Stimulated activated CD8-positive, alpha-beta memory T cell treated with anti-CD3 and anti-CD28 coated beads, Interleukin-12 subunit alpha, Interleukin-12 subunit beta, amount 100 ng/mL, for 24 hours (primary cell): Measurements from ENCODE around the gene C13orf42.

Experiments used
- DNase-seq: peaks from one replicate; pipeline ENCODE4 v3.0.0-alpha.2; 2020; ENCODE audit errors: extremely low read depth

Gene C13orf42

DNA sequence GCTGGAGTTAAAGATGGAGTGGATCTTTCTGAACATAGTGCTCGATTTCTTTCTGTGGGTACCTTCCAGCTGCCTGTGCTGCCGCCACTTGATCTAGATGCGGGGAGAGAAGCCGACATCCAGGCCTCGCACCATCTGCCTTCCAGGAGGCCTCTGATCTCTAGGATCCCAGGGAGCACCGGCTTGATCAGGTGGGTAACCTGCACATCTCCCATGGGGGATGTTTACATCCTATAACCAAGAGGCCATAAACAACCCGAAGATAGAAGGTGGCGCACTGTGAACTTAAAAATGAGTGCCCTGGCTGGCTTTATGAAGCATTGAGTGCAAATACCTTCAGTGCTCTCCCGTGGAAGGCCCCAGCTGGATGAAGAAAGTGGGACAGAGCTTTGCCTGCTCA is at the start of gene C13orf42:
Gene C13orf42 (minus strand): TSS at position 101 of the 400 bp plus-strand sequence. CDS start 65 bp downstream, at position 36.
- DNase-seq = no peak

DNA sequence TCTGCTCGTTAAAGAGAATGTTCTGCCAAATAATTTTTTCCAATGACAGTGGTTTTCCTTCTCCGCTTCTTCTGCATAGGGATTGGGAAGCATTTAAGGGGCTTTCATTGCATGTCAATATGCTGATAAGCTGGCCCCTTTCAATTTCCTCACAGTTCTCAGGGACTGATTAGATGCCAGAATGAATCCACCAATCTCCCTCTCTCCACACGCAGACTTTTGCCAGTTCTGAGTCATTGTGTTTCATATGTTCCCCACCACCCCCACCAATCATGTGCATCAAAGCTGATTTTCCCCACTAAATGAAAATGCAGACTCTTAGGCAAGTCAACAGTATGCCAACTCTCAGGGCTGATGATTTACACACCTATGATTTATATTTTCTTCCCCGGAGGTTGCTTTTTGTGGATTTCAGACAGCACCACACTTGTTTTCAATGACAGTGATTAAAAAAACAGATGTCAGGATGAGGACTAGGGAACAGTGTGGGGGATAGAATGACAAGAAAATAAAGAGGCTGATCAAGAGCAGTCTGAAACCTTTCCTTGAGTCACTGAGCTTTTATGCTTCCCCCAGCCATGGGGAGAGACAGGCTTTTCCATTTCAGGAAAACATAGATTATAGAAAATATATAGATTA is 47.9 kb upstream of the C13orf42 start:
- no peak for DNase-seq

DNA sequence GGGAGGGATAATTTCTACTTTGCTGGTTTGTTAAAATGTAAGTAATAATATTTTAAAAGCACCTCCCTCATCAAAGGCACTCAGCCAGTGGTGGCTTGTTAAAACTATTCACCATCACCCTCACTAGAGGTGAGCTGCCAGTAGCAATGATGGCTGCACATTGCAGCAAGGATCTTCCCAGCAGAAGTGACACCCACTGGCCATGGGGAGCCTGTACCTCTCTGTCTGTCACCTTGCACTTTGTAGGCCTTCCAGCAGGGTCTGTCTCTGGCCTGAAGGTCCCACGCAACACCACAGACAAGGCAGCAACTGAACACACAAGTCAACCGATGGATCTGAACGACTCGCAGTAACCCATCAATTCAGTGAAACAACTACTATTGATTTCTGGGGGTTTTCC is 47.3 kb upstream of the C13orf42 start:
- DNase-seq = no peak

DNA sequence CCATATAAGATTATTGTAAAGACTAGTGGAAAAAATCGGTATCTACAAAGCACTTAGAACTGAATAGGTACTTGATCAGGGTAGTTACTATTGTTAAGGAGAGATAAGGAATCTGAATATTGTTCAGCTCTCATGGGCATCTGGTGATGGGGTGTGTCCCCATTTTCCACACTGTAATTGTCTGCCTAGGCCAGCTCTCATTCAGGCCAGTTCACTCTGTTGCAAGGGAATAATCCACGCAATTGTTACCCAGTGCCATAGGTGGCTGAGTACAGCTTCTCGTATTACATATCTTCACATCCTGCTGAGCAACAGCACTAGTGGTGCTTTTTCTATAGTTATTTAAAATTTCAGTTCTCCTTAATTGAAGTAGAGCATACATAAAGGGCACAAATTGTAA is 45.6 kb upstream of the C13orf42 start:
- no peak for DNase-seq

DNA sequence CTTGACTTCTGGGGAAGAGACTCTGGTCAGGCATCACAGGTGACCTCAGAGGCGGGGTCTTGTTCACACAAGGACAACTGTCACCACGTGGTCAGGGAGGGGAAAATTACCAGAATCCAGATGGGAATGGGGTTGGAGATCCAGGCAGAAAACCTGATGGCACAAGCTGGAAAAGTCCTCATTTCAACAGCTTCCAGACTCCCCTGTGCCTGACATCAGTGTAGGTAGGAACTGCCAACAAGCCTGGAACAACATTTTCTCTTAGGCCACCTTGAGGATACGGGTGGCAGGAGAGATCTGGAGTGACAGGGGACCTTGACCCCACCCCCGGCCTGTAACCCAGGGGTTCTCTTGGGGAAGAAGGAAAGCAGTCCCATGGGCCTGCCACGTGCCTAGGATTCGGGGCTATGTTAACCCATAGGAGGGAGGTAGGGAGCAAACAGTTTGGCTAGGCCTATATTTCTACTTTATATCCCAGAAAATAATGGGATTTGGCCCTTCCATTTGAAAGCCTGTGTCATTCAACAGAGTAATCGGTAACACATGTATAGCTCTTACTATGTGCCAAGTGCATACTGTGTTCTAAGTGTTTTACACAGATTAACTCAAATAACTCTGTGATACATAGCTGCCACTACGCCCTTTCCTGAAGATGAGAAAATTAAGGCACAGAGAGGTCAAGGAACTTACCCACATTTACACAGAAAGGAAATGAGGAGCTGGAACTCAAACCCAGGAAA is 44.9 kb upstream of the C13orf42 start:
- no peak for DNase-seq

DNA sequence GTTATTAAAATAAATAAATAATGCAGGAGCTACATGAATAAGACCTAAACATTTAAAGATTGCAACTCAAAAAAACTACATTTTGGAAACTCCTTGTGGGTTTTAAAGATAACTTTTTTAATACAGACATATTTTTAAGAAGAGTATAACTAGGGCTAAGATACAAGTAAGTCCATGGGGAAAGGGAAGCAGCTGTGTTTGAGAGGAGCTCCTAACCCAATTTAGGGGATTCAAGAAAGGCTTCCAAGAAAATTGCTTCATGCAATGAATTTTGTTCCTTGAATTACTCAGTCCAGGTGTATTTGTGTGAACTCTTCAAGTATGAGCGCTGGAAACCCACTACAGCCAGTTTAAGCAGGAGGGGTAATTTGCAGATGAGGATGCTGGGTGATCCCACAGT is 44.1 kb upstream of the C13orf42 start:
- no peak for DNase-seq

DNA sequence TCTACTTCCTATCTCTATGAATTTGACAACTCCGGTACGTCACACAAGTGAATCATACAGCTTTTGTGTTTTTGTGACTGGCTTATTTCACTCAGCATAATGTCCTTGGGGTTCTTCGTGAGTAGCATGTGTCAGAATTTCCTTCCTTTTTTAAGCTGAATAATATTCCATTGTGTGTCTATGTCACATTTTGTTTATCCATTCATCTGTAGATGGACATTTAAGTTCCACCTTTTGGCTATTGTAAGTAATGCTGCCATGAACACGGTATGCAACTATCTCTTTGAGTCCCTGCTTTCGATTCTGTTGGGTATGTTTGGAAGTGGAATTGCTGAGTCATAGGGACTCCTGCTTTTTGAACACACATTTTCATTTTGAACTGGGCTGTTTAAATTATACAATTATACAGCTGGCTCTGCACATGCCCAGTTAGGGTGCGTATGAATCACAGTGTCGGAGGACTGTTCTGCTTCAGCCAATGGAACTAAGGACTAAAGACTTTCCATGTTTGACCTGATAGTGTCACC is 43.0 kb upstream of the C13orf42 start:
- DNase-seq = no peak

DNA sequence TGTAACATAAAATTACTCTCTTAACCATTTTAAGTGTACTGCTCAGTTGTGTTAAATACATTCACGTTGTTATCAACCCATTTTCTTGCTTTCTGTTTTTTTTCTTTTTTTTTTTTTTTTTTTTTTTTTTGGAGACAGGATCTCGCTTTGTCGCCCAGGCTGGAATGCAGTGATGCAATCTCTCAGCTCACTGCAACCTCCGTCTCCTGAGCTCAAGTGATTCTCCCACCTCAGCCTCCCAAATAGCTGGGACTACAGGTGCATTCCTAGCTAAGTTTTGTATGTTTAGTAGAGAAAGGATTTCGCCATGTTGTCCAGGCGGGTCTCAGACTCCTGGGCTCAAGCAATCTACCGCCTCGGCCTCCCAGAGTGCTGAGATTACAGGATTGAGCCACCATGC is 42.5 kb upstream of the C13orf42 start:
- no peak for DNase-seq

DNA sequence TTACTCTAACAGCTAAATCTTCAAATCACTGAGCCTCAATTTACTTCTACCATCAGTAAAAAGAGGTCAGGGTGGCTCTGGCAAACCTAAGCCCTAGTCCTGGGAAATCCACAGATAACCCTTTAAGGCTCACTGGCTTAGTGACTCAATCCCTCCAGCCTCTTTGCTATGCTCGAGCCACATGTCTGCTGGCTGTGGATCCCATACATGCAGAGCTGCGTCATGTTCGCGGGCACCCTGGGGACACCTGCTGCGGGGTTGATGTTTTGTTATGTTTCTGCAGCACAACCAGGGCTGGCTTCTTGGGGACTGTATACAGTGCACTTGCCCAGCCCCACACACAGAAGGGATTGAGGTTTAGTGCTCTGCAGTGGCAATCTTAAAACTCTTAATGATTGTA is 41.6 kb upstream of the C13orf42 start:
- no peak for DNase-seq

DNA sequence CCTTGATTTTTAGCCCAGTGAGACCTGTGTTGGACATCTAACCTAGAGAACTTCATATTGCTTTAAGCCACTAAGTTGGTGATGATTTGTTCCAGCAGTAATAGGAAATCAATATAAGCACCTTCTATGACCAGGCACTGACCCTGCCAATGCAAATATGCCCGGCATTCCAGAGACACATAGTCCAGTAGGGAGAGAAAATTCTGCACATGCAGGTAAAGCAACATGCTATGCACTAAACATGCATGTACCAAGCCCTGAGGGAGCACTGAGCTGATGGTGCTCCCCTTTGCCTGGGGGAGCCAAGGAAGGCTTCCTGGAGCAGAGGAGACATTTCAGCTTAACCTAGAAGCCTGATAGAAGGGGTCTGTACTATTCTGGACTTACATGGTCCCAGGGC is 40.4 kb upstream of the C13orf42 start:
- no peak for DNase-seq

DNA sequence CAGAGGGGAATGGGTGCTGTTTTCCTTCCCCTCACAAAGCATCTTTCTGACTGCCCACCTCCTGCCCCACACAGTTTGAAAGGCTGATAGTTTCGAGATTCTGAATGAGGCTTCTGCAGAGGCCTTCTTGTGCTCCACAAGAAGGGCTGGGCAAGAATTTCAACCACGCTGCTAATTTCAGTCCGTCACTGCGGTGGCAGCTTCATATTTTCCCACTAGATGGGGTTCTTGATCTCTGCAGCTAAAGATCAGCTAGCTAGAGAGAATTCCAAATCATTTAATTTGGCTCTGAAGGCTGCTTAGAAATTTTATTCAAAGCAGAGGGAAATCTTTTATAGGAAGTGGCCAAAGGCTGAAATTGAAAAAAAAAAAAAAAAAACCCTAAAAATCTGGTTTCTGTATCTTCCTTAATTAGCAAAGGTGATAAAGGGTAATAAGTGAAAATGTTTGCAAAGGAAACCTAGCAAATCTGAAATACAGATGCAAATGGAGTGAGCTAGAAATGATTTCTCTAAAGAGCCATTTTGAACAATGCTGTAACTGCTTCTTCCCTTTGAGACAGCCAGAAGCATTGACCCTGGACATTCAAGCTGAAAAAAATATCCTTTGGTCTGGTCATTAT is 38.0 kb upstream of the C13orf42 start:
- no peak for DNase-seq

DNA sequence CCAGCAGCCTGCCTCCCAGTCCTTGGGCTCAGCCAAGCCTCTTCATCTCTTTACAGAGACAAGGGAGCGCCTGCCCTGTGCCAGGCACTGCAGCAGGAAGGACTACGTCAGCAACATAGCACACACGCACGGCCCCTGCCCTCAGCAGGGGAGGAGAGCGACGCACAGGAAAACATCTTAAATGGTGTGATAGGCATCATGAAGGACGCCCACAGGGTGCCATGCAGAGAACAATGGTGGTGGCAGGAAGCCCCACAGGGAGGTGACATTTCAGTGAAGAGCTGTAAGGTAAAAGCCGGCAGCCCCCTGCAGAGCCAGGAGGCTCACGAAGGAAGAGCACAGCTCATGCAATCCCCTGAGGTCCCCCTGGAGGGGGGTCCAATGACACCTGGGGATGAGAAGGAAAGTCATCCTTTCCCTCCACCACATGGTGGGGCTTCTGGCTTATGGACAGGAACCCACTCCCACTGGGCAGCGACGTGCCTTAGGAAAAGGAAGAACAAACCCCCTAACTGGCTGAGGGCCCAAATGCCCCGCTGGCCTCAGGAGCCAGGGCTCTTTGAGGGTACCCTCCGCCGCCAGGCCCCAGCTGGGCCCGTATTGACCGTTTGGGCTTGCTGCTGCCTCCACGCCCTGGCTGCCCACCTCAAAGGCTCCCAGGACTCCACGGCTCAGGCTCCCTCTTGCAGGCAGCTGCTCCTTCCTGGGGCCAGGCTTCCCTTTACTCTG is 37.3 kb upstream of the C13orf42 start:
- DNase-seq = no peak

DNA sequence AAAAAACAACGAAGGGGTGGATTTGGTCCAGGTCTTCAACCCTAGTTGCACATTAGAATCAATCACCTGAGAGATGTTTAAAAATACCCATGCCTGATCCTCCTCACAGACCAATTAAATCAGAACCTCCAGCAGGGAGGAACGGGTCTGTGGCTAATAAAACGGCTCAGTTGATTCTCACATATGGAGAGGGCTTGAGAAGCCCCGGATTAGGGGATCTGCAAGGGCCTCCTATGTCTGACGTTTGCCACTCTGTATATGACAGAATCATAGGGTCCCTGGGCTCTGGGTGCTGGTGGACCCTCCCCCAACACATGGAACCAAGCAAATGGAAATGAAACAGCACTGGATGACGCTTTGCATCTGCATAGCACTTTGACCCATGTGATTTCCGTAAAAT is 36.7 kb upstream of the C13orf42 start:
- DNase-seq = no peak

DNA sequence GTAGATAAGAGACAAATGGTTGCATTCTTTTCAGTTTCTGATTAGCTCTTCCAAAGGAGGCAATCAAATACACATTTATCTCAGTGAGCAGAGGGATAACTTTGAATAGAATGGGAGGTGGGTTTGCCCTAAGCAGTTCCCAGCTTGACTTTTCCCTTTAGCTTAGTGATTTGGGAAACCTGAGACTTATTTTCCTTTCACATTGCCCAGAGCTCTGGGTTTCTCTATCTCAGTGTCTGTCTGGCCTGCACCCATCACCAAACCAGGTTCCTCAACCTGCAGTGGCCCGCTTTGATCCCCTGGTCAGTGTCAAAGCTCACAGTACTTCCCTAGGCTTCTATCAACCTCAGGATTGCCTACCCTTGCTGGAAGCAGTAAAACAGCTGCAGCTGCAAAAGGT is 35.6 kb upstream of the C13orf42 start:
- DNase-seq = no peak

DNA sequence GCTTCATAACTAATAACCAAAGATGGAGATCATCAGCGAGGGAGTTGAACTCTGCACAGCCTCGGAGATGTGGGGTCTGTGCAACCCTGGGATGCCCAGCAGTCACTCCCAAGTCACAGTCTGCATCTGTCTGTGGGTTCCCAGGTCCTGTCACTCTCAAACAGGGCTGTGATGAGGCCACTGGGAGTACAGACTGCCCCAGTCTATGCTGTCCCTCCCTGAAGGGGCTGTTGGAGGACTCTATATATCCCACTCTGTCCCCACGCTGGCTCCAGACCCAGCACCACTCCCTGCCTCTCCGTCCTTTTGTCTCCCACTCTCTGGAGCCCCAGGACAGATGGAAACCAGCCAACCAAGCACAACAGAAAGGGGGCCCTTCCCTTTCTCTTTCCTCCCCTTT is 26.2 kb upstream of the C13orf42 start:
- no peak for DNase-seq

DNA sequence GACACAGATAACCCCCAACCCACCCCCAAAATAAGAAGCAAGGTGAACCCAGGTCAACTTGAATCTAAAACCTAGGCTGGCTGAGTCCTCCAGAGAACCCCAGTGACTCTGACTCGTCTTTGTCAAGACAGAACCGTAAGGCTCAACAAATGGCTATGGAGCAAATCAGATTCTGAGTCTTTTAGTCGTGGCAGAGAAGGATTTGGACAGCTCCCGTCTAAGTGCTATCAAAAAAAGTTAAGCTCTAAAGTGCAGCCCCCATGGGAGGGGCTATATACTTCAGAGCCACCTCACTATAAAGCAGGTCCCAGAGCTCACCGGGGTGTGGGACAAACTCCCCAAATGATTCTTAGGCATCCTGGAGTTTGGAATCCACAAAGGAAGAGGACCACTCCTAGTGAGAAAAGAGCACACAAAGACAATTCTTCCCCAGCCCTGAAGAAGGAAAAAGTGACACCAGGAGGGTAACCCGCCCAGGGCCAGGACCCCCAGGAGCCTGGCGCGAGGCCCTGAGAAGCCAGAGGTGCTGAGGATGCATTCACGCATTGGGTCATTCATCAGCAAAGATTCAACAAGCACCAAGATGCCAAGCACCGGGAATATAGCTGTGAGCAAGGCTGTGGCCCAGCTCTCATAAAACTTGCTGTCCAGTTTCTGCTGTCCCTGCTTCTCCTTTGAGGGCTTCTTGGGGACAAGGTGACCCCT is 25.4 kb upstream of the C13orf42 start:
- no peak for DNase-seq

DNA sequence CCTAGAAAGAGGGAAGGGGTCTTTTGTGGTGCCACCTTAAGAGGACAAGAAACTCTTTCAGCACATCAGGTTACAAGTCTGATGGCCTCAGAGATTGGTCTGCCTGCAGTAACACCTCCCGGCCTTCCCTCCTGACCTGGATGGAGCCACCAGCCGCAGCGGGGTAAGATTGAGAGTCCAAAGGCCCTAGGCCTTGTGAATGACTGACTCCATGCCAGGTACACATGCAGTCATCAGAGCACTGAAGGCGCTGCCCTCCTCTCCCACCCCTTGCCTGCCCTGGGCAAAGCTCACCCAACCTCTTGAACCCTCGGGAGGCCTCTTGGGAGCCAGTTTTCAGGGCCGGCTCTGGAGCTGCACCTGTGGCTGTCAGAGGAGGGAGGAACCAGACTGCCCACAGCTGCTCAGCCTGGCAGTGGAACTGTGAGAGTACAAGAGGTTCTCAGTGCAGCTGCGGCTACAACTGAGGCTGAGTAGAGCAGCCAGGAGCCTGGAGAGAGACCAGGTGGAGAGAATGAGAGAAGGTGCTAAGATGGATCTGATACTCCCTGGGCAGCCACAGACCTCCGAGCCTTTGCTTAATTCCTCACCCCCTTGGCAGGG is 23.8 kb upstream of the C13orf42 start:
- no peak for DNase-seq

DNA sequence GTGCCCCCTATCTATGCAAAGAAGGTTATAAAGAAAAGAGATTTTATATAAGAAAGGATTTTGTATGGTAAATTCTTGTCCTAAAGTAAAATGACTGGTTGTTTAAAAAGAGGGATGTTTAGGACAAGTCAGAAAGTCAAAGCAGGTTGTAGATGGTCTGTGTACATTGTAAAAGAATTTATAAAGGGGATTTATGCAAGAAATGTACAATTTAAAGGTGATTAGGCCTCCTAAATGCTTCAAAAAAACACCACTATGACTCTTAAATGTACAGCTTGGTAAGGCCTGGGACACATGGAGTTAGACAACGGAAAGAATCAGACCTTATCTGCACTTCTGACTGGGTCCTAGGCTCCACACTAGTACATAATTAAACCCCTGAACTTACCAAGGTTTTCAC is 19.3 kb upstream of the C13orf42 start:
- no peak for DNase-seq

DNA sequence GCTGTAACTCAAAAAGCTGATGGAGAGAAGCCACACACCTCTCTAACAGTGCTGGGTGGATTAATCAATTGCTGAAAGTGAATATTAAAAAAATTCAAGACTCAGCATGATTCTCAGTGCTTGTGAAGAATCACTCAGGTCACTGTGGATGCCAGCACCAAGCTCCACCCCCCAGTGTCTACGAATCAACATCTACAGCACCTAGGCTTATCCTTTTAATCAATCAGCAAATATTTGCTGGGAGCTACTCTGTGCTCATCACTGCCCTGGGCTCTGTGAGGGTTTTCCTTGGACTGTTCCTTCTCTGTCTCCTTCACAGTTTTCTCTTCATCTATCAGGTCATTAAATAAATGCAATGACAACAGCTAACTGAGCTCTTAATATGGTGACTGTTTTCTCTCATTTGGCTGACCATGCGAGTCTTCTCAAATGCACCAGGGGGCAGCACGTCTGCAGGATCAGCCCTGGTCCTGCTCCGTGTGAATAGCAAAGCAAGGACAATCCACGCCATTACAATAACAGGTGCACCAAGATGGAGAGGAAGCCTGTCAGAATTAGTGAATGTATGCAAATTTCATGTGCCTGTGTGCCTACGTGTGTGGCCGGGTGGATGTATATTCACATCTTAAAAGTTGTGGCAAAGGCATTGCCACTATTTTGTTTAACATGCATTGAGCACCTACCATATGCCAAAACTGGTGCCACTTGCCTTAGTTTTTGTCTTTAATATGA is 14.6 kb upstream of the C13orf42 start:
- no peak for DNase-seq

DNA sequence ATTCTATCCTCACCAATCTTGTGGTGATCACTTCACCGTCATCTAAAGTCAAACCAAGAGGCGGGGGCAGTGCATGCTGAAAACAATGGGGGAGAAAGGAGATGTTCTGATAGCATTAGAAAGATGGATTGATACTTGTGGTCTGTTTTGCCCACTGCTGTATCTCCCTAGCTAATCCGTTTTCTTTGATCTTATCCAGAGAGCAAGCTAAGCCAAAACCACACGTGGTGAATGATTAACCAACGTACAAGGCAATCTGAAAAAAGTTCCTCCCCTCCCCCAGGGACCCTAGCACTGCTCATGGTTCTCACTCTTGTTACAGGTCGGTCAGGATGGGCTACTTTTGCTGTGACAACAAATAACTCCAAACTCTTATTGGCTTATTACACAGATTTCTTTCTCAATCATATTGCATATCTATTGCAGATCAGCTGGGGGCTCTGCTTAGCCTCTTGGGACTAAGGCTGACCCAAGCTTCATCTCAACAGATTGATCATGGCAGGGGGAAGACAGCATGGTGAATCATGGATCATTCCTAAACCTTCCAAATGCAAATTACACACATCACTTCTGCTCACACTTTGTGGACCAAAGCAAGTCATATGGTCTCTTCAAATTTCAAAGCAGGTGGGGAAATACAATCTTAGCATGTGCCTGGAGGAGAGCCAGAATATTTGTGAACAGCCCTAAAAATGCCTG is 11.9 kb upstream of the C13orf42 start:
- DNase-seq = no peak
